Stimulated activated CD4-positive, alpha-beta T cell treated with anti-CD3 and anti-CD28 coated beads, Interleukin-4, amount 100 ng/mL, for 24 hours (primary cell): ENCODE measurements around the gene RPL37A.

Source experiments
- DNase-seq: peaks from one replicate; pipeline ENCODE4 v3.0.0-alpha.2; 2020

RPL37A gene

GRCh38 chr2:216551234-216552068 lies 52.8 kb downstream of the RPL37A start:
- DNase-seq, result no peak

- no peak for DNase-seq
These were observed 54.4 kb downstream of the RPL37A start for GRCh38 chr2:216553093-216553478.
